ENCODE measurements around the gene FBXL19. TPM values are rescaled to one million over a fixed set of nuclear protein-coding genes. Genes with fewer than 3 reads are reported as not detected.

The FBXL19 gene
- total RNA-seq, 6 experiments from 2014 or later = 21.9 to 25.8 (median 23.4) TPM

DNA sequence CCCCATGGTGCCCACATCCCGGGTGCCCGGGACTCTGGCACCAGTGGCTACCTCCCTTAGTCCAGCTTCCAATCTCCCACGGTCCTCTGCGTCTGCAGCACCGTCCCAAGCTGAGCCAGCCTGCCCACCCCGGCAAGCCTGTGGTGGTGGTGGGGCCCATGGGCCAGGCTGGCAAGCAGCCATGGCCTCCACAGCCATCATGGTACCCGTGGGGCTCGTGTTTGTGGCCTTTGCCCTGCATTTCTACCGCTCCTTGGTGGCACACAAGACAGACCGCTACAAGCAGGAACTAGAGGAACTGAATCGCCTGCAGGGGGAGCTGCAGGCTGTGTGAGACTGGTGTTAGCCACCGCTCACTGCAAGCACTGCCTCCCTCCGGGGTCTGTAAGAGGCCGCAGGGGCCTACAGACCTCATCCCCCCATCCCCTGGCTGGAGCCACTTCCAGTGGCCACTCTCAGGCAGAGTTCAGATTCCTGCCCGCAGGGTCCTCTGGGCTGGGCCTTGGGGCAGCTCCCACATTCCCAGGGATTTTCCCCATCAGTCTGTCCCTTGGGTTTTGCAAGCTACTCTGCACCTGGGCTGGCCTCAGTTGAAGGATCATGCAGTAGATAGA, 30.2 kb downstream of the FBXL19 start:
- Mint-ChIP-seq H3K36me3 (ENCODE audit: low read depth) (no peaks in the 10 kb centered on the region; the same call in 1 of the 2 replicates), H3K9me3 (no peaks in the 10 kb centered on the region), H3K27me3 (ENCODE audit: insufficient read depth) (peaks cover 14% of the 10 kb centered on the region), H3K4me3 (no peak overlapping the region), H3K27ac (peak overlapping the region; percentile 42), H3K4me1 (ENCODE audit: low read depth) (peaks cover 17% of the 10 kb centered on the region)
- peak; percentile 56 for DNase-seq
- TF ChIP-seq, protein P1, sequence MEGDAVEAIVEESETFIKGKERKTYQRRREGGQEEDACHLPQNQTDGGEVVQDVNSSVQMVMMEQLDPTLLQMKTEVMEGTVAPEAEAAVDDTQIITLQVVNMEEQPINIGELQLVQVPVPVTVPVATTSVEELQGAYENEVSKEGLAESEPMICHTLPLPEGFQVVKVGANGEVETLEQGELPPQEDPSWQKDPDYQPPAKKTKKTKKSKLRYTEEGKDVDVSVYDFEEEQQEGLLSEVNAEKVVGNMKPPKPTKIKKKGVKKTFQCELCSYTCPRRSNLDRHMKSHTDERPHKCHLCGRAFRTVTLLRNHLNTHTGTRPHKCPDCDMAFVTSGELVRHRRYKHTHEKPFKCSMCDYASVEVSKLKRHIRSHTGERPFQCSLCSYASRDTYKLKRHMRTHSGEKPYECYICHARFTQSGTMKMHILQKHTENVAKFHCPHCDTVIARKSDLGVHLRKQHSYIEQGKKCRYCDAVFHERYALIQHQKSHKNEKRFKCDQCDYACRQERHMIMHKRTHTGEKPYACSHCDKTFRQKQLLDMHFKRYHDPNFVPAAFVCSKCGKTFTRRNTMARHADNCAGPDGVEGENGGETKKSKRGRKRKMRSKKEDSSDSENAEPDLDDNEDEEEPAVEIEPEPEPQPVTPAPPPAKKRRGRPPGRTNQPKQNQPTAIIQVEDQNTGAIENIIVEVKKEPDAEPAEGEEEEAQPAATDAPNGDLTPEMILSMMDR (IDR thresholded peaks at IDR 0.05) = peak; percentile 87

DNA sequence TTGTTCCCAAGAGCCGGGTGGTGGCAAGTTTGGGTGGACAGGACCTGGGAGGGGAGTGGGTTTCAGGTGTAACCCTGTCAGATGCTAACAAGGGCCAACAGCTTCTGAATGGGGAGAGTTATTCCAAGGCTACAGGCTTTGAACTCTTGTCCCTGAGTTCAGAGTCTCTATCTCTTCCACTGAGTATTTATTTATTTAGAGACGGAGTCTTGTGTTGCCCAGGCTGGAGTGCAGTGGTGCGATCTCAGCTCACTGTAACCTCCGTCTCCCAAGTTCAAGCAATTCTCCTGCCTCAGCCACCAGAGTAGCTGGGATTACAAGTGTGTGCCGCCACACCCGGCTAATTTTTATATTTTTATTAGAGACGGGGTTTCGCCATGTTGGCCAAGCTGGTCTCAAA, 31.6 kb downstream of the FBXL19 start:
- Mint-ChIP-seq H3K9me3 (no peaks in the 10 kb centered on the region), H3K27ac (no peak overlapping the region), H3K36me3 (ENCODE audit: low read depth) (peaks cover 12% of the 10 kb centered on the region; the same call in 1 of the 2 replicates), H3K4me3 (no peak overlapping the region), H3K27me3 (ENCODE audit: insufficient read depth) (peaks cover 12% of the 10 kb centered on the region; the same call in 1 of the 2 replicates), H3K4me1 (ENCODE audit: low read depth) (peaks cover 25% of the 10 kb centered on the region)
- no peak for DNase-seq
- TF ChIP-seq, protein P1 (IDR thresholded peaks at IDR 0.05) = no peak

DNA sequence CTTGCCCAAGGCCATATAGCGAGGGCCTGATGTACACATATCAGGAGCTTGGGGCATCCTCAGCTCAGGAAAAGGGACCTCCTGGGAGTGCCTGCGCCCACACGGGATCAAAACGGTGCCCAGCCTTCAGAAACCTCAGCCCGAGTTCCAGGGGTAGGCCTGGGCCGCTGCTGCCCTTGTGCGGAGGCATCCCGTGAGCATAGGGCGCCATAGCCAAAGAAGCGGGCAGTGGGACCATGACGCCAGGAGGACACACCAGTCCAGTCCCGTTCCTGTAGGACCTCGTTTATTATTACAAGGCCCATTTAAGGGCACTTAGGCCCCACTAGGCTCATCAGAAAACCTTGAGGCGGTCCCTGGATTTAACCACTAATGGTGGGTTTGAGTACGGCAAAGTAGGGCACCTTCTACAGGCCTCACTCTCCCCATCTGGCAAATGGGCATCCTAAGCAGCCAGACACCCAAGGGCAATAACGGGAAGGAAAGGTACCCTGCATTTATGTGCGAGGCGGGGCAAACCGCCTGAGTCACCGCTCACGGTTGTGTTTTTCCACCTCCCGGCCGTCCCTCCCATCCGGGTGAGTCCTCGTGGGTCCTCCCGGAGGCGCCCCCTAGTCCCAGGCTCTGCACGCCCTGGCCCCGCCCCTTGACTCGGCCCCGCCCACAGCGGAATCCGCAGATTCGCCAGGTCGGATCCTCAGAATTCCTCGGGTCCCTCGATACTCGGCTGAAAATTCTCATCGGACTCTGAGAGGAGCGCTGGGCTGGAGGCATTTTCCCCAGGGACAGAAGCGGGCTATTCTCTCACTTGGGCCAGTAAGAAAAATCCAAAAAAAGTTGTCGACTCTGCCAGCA, 33.5 kb downstream of the FBXL19 start:
- Mint-ChIP-seq H3K27me3 (ENCODE audit: insufficient read depth) (peaks cover 9% of the 10 kb centered on the region; the same call in 1 of the 2 replicates), H3K4me1 (ENCODE audit: low read depth) (peaks cover 22% of the 10 kb centered on the region), H3K4me3 (peak overlapping the region; percentile 97), H3K27ac (peak overlapping the region; percentile 99), H3K9me3 (no peaks in the 10 kb centered on the region), H3K36me3 (ENCODE audit: low read depth) (peaks cover 23% of the 10 kb centered on the region; the same call in 1 of the 2 replicates)
- DNase-seq = peak; percentile 87
- TF ChIP-seq, protein P1 (IDR thresholded peaks at IDR 0.05) = peak; percentile 58

DNA sequence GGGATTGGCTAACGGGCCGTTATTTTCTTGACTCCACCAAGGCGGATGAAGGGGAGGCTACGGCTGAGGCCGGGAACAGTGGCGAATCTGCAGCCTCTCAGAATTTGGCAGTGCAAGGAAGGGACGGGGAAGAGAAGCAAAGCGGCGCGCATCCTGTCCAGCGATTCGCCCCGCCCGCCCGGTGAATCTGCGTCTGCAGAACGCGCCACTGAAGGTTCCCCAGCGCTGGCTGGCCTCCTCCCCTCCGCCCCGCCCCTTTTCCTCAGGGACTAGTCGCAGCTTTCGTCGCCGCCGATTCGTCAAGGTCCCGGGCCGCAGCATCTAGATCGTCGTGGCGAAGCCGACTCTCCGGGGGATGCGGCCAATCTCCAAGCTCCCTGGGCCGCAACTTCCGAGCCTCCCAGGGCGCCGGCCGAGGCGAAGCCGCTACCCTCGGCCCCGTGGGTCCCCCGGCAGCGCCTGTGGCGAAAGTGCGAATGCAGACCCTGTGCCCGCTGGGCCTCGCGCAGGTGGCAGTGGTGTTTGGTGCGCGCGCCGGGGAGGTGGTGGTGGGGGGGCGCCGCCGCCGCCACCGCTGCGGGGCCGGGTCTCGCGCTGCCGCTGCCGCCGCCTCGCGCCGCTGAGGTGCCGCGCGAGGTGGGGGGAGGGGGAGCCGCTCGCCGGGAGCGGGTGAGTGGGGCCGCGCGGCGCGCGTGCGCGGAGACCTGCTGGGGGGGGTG, 34.2 kb downstream of the FBXL19 start, which contains the start of gene SETD1A:
TSS of gene SETD1A (plus strand) at position 299 of the 719 bp plus-strand sequence. CDS start 978 bp downstream, outside the sequence.
- Mint-ChIP-seq H3K4me1 (ENCODE audit: low read depth) (peaks cover 22% of the 10 kb centered on the region), H3K27ac (peak within 1 kb of the TSS; percentile 99)
- TF ChIP-seq, protein P1 (IDR thresholded peaks at IDR 0.05) = no peak

More for the DNA sequence above, 34.2 kb downstream of the FBXL19 start, which contains the start of gene SETD1A:
- Mint-ChIP-seq H3K9me3 (no peaks in the 10 kb centered on the region), H3K36me3 (ENCODE audit: low read depth) (peaks cover 23% of the 10 kb centered on the region; the same call in 1 of the 2 replicates), H3K4me3 (peak within 1 kb of the TSS; percentile 97), H3K27me3 (ENCODE audit: insufficient read depth) (peaks cover 9% of the 10 kb centered on the region; the same call in 1 of the 2 replicates)
- DNase-seq = peak; percentile 96

All from HFFc6 (cell line).